Heart left ventricle (tissue), 13 donors: ENCODE results near the gene SPIN2B.
"Not testable (repeated sequence)": the region's sequence is repeated elsewhere in the genome, so short reads cannot be mapped to it uniquely, and the experiment has no call there.

Source experiments
- CTCF ChIP-seq, 12 donors: fragments of 200-600 bp; sonication (generic) in 4 of 12; IDR thresholded peaks; one replicate each; pipeline versions ENCODE4 v1.5.0 to v1.8.0; 2018 to 2022; ENCODE audit warnings: antibody characterized with exemption in 12 of 12, mild to moderate bottlenecking in 5 of 12
- POLR2A ChIP-seq, 2 donors: fragments of 450-650 bp; IDR thresholded peaks; one replicate each; pipeline ENCODE4 v1.6.1; 2017; ENCODE audit warnings: antibody characterized with exemption in 2 of 2, mild to moderate bottlenecking in 2 of 2, moderate library complexity in 2 of 2
- donor health status: ischemic (EF 13 %, LVEDD 7.1; RV severe dilation, severe dysfunction).
- donor health status: DM: no; HTN: yes; CAD: no.
- donor health status: DM: no; HTN: no; CAD: no.
- donor health status: ischemic (EF 25% LVEDD 6.9; RV normal size, moderate dysfunction).
- donor health status: ischemic (EF 25% LVEDD 5.7; RV mildly dilated, moderate dysfunction).
- donor health status: ischemic (EF 35%, LVEDD 5.7; RV mildly dilated, moderate dysfunction).
- donor health status: nonischemic (EF 11% LVEDD 7.7; RV severe dilation, severe dysfunction).
- donor health status: DM: yes; HTN: yes; CAD: no.
- donor health status: PGD.
- donor health status: ischemic (EF 29% LVEDD 5.4; RV normal size, mild dysfunction).
- donor health status: nonischemic (EF 23%, LVEDD 6.1; RV moderate dilation, normal function).

GRCh38 chrX:57133284-57133683 is 11.9 kb upstream of the SPIN2B start:
- TF ChIP-seq CTCF, POLR2A (IDR thresholded peaks at IDR 0.05): not testable (repeated sequence)
